ENCODE results near the gene OXTR.

The OXTR gene

DNA sequence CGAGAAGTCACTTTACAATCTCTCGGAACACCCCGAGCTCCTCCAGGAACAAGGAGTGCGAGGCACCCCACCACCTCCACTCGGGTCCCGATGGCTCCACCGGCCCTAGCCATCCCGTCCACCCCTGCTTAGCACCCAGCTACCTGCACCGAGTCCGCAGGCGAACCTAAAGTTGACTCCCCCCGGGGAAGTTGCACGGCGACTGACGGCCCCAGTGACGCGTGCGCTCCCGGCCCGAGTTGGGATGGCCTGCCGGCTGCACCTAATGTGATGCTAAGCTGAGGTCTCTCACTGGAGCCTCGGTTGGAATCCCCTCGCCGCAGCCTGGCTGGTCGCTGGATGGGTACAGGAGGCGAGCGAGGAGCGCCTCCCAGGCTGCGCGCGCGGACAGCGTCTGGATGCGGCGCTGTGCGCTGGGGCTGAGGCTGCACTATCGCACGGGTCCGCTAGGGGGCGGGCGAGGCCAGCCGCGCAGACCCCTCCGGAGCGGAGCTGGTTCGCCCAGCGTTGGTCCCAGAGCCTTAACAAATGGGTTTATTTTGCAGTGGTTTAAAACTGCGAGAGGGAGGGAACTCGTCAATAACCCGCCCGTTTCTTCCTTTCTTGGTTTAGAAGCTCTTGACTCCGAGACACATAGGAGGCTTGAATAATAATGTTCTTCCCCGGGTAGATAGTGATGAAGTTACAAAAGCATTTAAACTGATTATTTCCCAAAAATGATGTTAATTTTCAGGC lies at the start of gene OXTR:
OXTR (minus strand) TSS at position 526 of the 735 bp plus-strand sequence. CDS start 1,426 bp downstream, outside the sequence.
- peak; percentile 58 to 87 (median 74) for DNase-seq

DNA sequence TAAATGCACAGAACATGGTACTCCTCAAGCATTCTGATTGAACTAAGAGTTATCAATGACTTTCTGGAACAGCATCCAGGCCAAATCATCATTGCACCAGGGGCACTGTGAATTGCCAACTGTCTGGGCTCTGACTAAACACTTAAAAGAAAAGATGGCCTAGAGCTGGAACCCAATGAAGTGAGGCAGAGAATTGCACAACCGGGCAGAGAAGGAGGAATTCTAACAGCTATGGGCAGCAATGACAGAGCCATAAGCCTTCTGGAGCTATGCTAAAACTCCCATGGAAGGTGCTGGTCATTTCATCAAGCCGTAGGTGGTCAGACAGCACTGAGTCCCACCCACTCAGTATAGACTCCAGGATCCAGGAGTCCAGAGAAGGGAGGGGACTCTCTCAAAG lies 48.1 kb upstream of the OXTR start:
- DNase-seq: no peak

DNA sequence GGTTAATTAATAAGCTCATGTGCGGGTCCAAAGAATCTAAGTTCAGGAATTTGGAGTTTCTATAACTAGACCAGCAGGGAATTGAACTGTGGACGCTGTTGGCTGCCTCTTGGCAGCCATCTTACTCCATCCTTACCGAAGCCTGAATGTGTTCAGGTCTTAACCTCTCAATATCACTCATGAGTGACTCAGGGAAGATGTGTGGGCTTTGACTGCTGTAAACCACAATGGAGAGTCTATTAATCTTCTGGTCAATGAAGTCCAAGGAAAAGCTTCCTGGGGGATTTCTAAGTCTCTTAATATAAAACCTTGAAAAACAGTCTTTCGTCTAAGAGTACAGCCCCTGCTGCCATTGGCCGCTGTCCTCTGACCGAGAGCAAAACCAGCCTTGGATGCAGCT lies 46.7 kb upstream of the OXTR start:
- DNase-seq: no peak

DNA sequence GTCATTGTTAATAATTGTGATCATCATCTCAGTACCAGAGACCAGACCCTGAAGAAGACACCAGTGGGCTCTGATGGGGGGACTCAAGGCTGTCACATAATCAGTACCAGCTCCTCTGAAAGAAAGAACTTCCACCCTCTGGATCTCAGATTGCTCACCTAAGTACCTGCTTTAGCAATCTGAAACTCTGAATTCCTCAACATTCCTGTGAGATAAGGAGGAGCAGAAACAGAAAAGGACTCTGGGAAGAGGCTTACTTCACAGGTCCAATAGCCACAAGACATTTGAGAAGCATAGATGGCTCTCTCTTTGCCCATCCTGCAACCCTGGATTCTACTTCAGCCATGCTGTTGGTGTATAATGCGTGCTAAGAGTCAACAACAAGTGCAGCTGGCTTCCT lies 44.0 kb upstream of the OXTR start:
- DNase-seq: no peak

DNA sequence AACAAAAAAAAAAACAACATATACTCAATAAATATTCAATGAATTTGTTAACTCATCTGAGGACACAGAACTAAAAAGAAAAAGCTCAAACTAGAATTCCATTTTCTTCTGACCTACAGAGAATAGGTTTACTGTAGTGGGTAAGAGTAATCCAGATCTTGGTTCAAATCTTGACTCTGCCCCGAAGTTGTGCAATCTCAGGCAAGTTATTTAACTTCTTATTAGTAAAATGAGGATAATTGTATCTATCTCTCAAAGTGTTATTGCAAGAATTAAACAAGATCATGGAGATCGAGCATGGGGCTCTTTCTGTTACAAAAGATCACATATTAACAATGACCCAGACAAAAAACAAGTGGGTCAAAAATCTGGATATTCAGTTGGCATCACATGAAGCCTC lies 41.1 kb upstream of the OXTR start:
- no peak for DNase-seq

DNA sequence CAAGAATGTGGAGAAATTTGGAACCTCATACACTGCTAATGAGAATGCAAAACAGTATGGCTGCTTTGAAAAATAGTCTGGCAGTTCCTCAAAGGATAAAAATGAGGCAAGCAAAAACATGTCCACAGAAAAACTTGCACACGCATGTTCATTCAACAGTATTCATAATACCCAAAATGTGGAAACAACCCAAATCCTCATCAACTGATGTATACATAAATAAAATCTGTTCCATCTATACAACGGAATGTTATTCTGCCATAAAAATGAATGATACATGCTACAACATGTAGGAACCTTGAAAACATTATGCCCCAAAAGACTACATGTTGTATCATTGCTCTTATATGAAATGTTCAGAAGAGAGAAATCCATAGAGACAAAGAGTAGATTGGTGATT lies 36.4 kb upstream of the OXTR start:
- DNase-seq: no peak

DNA sequence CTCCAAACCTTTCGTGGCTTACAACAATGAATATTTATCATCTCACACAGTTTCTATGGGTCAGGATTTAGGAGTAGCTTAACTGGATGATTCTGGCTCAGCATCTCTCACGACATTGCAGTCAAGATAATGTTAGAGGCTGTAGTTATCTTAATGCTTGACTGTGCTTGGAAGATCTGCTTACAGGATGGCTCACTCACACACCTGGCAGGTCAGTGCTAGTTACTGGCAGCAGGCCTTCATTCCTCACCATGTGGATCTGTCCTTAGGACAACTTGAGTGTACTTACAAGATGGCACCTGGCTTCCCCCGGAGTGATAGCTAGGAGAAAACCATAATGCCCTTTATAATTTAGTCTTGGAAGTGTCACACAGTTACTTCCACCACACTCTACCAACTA lies 32.8 kb upstream of the OXTR start:
- DNase-seq: no peak

DNA sequence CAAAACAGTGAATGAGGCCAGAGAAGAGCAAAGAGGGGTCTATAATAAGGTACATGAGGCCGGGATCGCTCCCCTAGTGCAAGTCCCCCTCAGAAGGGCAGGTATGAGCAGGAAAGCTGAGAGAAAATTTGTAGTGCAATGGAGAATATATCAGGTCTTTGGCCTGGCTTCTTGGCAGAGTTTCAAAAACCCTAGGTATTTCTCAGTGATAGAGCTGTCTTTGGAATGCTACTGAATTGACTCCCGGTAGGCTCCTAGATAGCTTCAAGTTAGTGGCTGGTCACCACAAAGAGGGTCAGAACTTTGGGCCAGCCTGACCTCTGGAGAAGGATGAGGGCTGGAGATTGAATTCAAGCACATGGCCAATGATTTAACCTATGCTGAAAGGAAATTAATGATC lies 30.6 kb upstream of the OXTR start:
- no peak for DNase-seq

DNA sequence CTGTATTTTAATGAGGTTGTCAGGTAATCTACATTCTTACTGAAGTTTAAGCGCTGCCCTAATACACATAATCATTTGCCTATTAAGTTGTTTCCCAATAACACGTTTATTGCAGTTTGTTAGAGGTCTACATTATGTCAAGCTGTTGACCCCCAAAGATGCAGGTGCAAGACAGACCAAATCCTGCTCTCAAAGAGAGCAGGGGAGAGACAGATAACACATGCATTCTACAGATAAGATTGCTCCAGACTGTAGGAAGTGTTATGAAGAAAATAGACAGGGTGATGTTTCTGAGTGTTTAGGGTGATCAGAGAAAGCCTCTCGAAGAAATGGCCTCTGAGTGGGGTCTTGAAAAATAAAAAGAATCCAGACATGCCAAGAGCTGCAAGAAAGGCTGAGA lies 24.8 kb upstream of the OXTR start:
- DNase-seq: no peak

DNA sequence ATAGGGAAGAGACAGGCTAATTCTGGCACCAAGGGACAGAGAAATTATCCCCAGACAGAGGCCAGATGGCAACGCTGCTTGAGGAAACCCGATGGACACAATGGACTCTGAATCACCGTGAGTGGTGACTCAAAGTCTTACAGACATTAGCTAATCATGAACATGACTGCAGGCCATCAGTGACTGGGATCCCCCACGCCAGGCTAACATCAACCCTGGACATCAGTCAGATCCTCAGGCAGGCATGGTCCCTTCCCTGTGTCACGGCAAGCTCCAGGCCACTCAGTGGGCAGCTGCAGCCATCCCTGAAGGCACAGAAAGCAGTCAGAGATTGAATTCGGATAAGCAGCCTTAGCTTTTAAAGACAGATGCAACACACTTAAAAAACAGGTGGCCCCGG lies 23.8 kb upstream of the OXTR start:
- peak in 2 of 3 donors; percentile 8 to 21 for DNase-seq

DNA sequence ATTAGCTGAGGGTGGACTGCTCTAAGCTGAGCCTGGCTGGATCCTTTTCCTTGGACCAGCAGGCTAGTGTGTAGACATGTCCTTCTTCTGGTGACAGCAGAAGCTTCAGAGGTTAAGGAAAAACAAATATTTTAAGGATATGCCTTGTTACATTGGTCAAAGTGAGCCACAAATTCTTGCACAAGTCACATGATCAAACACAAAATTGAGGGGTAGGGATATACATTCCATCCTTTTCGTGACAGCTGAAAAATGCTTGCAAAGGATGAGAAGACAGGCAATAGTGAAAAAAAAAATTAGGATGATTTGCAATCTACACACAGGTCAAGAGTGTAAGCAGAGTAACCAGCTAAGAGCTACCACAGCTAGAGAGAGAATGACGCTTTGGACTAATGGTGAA lies 21.1 kb upstream of the OXTR start:
- DNase-seq: no peak

DNA sequence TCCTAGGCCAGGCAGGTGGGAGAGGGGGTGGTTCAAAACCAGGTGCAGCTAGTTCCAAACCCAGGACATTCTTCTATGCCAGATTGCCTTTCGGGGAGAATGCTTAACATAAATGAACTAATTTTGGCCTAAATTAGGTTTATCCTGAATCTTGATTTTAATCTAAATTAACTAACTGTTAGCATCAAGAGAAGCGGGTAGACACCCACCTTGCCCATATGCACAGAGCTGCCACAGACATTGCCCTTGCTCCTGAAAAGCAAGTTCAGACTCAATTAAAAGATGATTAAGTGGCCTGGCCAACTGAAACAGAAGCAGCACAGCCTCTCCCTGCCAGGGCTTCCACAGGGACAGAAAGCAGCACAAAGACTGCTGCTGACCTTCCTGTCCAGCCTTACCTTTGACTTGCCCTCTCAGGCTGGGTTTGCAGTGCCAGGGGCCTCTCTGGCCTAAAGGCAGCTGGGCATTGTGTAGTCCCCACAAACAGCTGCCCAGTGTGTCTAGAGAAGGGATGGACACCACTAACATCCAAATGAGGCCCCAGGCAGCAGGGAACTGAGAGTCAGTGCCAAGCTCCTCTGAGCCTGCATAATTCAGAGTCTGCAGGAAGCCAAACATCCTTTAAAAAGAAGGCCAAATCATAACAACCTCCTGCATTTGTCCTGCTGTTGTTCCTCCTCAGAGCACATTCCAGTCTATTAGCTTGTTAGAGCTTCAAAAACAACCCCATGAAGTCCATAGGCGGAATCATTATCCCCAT lies 15.4 kb upstream of the OXTR start:
- DNase-seq: no peak

DNA sequence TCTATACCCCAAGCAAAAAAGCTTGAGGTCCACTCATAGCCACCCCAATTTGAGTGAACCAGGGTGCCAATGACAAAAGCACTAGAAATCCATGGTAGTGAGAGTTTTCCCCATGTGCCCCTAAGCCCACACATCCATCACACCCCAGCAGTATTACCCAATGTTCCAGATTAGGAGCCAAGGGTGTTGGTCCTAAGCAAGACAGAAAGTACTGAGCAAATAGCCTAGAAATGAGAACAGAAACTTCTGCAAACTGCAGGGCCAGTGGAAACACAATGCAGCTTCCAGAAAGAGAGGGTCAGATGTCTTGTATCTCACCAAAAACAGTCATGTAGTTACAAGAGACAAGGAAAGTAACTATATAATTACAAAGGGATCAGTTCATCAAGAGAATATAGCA lies 10.9 kb upstream of the OXTR start:
- DNase-seq: peak in 1 of 3 donors; percentile 18

DNA sequence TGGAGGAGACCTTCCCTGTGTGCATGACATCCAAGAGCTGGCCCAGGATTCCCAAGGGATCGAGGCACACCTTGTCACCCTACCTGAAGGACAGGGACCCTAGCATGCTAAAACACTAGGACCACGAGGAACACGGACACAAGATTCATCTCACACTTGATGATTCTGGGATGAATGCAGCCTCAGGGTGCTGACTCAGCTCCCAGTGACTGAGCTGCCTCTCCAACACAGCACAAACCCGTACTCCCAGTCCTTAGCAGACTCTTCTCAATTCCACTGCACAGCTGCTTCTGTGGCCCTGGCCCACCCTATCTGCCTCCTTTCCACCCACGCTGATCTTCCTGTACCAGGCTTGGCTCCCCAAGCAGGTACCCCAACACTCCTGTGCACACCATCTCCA lies 9.1 kb upstream of the OXTR start:
- no peak for DNase-seq

DNA sequence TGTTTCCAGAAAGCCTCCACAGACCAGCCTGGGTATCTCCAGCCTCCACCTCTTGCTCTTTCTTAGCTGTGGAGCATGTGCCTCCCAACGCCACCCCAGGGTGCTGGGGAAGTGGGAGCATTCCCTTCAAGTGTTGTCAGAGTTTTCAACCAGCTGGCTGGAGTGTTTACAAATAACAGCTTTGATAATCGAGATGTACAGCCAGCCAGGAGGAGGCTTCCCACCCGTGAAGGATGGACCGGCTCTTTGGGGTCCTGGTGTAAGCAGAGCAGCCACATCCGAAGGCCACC lies 8.5 kb upstream of the OXTR start:
- no peak for DNase-seq

DNA sequence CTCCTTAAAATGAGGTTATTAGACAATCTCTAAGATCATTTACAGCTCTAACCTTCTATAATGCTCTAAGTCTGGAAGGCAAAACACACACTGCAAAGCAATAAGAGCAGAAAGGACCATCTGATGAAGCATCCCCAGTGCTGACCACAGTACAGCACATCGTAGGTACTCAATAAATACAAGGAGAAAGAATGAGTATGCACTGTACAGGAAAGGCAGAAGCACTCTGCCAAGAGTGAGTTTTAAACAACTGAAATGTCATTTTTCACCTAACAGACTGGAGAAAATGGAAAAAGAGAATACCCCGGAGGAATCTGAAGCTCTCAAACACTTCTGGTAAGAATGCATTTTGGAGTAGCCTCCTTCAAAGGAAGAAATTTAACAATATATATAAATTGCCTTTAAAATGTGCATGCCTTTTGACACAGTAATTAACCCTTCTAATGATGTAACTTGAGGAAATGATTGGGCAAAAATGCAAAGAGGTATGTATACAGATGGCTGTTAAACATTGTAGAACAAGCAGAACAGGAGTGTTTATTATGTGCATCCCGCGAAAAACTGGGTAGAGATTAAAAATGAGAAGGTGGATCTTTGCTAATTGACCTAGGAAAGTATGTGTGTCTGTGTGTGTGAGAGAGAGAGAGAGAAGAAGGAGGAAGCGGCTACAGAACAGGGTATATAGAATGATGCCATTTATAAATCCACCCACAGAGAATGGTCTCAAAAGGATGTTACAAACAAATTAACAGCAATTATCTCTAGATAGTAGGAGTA lies 8.0 kb upstream of the OXTR start:
- no peak for DNase-seq

DNA sequence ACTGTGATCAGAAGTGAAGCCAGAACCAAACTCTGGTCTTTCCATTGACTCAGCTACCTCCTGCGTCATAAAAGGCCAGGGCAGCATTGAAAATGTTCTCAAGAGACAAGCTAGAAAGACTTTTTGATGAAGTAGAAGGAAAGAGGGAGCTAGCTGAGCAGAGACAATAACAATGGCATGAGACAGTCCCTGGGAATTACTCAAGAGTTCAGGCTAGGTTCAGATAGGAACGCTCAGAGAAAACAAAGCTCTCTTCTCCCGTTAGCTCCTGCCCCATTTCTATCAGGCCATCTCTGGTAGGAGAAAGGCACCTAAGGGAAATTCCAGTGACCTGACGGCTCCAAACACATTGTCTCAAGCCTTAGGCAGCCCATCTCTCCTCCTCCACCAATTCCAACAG lies 7.0 kb upstream of the OXTR start:
- DNase-seq: no peak

DNA sequence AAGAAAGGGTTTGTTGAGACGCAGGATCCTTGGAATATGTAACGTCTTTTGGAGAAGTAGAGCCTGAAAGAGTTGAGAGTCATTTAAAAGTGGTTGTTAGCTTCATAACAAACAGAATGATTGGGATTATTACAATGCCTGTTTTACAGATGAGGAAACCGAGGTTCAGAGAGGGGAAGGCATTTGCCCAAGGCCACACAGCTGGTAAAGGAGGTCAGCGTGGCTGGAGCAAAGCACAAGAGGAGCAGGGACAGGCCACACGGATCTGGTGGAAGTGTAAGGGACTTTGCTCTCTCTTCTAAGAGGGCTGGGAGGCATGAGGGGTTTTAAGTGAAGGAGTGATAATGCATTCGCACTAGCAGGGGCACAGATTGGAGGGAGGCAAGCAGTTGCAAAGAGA lies 6.2 kb upstream of the OXTR start:
- DNase-seq: no peak

DNA sequence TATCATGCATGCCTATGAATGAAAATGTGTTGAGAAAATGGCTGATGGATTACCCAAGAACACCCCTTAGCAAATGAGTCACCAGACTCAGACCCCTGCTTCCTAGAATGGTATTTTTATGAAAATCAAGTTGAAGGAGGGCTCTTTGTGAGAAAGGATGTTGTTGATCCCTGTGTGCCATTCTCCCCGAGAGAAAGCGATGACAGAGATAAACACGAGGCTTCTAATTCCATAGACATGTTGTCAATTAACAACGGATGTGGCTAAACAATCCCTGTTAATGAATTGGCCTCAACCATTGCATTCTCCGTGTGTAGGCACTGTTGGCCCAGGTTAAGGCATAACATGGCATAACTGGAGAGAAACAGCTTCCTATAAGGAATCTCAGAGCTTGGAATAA lies 5.8 kb upstream of the OXTR start:
- DNase-seq: no peak

DNA sequence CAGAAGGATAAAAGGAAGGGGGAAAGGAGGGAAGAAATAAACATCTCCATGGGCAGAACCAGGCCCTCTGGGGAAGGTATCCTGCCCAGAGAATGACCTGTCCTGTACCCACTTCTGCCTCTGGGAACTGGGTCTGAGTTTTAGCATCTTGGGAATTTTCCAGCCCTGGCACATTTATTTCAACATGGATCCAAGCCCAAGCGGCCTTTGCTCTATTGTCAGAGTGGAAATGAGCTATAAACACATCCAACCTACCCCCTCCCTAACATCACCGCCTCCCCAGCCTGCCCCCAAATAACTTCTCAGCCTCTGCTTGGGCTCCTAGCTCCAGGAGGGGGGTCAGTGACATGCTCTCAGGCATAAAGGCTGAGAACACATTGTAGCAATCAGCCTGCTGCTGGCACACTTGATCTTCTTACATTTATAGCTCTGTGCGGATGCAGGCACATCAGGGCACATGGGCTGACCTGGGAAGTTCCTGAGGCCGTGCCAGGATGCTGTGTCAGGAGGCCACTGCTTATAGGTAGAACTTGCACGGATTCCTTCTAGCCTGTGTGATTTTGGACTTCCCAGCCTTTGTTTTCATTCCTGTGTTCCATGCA lies 4.6 kb upstream of the OXTR start:
- no peak for DNase-seq

DNA sequence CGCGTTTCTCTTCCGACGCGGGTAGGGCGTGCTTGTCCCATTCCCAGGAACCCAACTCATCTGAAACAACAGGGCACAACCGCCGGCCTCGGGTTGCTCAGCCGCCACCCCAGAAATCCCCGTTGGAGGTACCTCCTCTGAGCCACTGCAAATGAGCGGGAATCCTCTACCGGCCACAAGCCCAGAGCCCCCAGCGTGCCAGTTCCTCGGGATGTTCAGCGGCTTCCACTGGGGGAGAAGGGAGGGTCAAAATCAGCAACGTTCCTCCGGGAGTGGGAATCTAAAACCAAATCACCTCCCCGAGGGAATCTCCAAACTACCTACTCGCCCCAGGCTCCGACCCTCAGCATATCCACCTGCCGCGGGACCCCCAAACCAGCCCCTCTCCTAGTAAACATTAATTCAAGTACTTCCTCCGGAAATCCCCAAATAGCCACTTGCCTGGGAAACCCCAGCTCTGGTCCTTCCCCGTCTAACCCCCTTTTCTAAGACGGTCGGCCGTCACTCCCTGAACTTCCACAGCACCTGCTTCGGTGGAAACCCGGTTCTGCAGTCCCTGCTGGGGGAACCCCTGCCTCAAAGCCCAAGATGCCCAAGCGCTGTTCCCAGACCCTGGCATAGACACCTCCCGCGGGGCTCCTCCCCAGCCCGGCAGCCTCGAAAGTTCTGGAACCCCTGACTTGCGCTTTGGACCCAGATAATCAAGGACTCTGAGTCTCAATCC lies 887 bp downstream of the OXTR start:
- peak; percentile 72 to 78 (median 76) for DNase-seq

DNA sequence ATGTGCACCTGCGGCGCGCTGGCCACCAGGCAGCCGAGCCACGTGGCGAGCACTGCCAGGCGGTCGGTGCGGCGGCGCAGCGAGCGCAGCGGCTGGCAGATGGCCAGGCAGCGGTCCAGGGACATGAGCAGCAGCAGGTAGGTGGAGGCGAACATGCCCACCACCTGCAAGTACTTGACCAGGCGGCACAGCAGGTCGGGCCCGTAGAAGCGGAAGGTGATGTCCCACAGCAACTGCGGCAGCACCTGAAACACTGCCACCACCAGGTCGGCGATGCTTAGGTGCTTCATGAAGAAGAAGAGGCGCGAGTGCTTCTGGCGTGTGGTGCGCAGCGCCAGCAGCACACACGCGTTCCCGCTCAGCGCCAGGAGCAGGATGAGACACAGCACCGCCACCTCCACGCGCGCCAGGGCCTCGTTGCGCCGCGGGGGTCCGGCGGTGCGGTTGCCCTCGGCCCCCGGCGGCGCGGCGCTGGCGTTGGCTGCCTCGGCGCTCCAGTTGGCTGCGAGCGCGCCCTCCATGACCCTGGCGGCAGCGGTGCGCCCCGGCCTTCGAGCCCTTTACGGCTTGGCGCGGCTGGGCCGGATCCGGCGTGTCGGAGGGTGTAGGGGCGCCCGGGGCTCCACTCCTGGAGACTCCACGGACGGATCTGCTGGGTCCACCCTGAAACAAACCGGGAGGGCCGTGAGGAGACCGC lies 1.6 kb downstream of the OXTR start:
- DNase-seq: no peak
